Mesenchymal stem cell (in vitro differentiated cells and primary cell): ENCODE data around the gene RPL31.

ENCODE experiments used
- DNase-seq: peaks from one replicate; pipeline ENCODE4 v3.0.0-alpha.2; 2013
- H2AFZ ChIP-seq: one replicate; pipeline ENCODE4 v1.6.1; 2013; ENCODE audit warnings: low read depth, mild to moderate bottlenecking, control low read depth, inconsistent platforms, low read length, moderate library complexity
- H2AK5ac ChIP-seq: 2 replicates; pipeline ENCODE4 v1.6.1; 2013; ENCODE audit warnings: low read length, moderate library complexity, mild to moderate bottlenecking, inconsistent platforms; ENCODE audit not compliant: severe bottlenecking
- H2BK120ac ChIP-seq: one replicate; pipeline ENCODE4 v1.6.1; 2013; ENCODE audit warnings: low read depth, mild to moderate bottlenecking, inconsistent platforms, low read length, moderate library complexity
- H2BK12ac ChIP-seq, 2 experiments: one replicate each; pipeline ENCODE4 v1.6.1; 2013; ENCODE audit warnings: inconsistent platforms in 2 of 2, low read length in 2 of 2, mild to moderate bottlenecking in 2 of 2, moderate library complexity in 2 of 2, control low read depth in 1 of 2
- H2BK15ac ChIP-seq: one replicate; pipeline ENCODE4 v1.6.1; 2013; ENCODE audit warnings: mild to moderate bottlenecking, low read depth, inconsistent platforms; ENCODE audit not compliant: poor library complexity, severe bottlenecking
- H2BK5ac ChIP-seq: 2 replicates; pipeline ENCODE4 v1.6.1; 2013; ENCODE audit warnings: low read depth, mild to moderate bottlenecking, low read length, control low read depth, inconsistent platforms; ENCODE audit not compliant: poor library complexity, severe bottlenecking
- H3K14ac ChIP-seq, 2 experiments: one replicate each; pipeline ENCODE4 v1.6.1; 2013; ENCODE audit warnings: inconsistent platforms in 2 of 2, low read length in 2 of 2, control low read depth in 1 of 2, mild to moderate bottlenecking in 1 of 2, moderate library complexity in 1 of 2
- H3K18ac ChIP-seq, 2 experiments: one replicate each; pipeline ENCODE4 v1.6.1; 2013; ENCODE audit warnings: inconsistent platforms in 2 of 2, low read length in 2 of 2, control low read depth in 1 of 2, low read depth in 1 of 2, mild to moderate bottlenecking in 1 of 2
- H3K23ac ChIP-seq, 2 experiments: one replicate each; pipeline ENCODE4 v1.6.1; 2013; ENCODE audit warnings: inconsistent platforms in 2 of 2, low read length in 2 of 2, mild to moderate bottlenecking in 2 of 2, moderate library complexity in 2 of 2, control low read depth in 1 of 2
- H3K27ac ChIP-seq: 2 replicates; pipeline ENCODE4 v1.5.1; 2013; ENCODE audit warnings: mild to moderate bottlenecking, moderate library complexity, low read length, control low read depth, inconsistent platforms; ENCODE audit not compliant: poor library complexity, severe bottlenecking
- H3K27me3 ChIP-seq, 2 experiments: 2 replicates each; pipeline versions ENCODE4 v1.6.1 to v1.7.0; 2013; ENCODE audit warnings: low read length in 2 of 2, mild to moderate bottlenecking in 2 of 2, moderate library complexity in 2 of 2, control low read depth in 1 of 2, inconsistent platforms in 1 of 2; ENCODE audit not compliant: control insufficient read depth in 1 of 2, insufficient read depth in 1 of 2
- H3K36me3 ChIP-seq, 2 experiments: 2 replicates each; pipeline versions ENCODE4 v1.6.1 to v1.7.0; 2013; ENCODE audit warnings: low read length in 2 of 2, control low read depth in 1 of 2, inconsistent platforms in 1 of 2, low read depth in 1 of 2, mild to moderate bottlenecking in 1 of 2; ENCODE audit not compliant: insufficient read depth in 2 of 2, control insufficient read depth in 1 of 2
- H3K4ac ChIP-seq, 2 experiments: one replicate each; pipeline ENCODE4 v1.6.1; 2013; ENCODE audit warnings: inconsistent platforms in 2 of 2, low read length in 2 of 2, mild to moderate bottlenecking in 2 of 2, moderate library complexity in 2 of 2, control low read depth in 1 of 2, low read depth in 1 of 2
- H3K4me1 ChIP-seq: 2 replicates; pipeline ENCODE4 v1.6.1; 2013; ENCODE audit warnings: low read depth, low read length, control low read depth; ENCODE audit not compliant: control insufficient read depth, insufficient read depth
- H3K4me2 ChIP-seq: 2 replicates; pipeline ENCODE4 v1.6.1; 2013; ENCODE audit warnings: low read length, mild to moderate bottlenecking, inconsistent platforms; ENCODE audit not compliant: poor library complexity, severe bottlenecking
- H3K4me3 ChIP-seq, 2 experiments: 2 replicates each; pipeline versions ENCODE4 v1.5.1 to v1.7.0; 2013; ENCODE audit warnings: low read length in 2 of 2, mild to moderate bottlenecking in 2 of 2, control low read depth in 1 of 2, low read depth in 1 of 2; ENCODE audit not compliant: insufficient read depth in 1 of 2
- H3K79me1 ChIP-seq: replicated peaks from 2 replicates; pipeline ENCODE4 v1.6.1; 2013; ENCODE audit warnings: mild to moderate bottlenecking, control low read depth, low read length, inconsistent platforms; ENCODE audit not compliant: poor library complexity, severe bottlenecking
- H3K9ac ChIP-seq: 2 replicates; pipeline ENCODE4 v1.7.0; 2013; ENCODE audit warnings: mild to moderate bottlenecking, low read length, moderate library complexity
- H3K9me3 ChIP-seq: 2 replicates; pipeline ENCODE4 v1.7.0; 2013; ENCODE audit warnings: mild to moderate bottlenecking, low read length; ENCODE audit not compliant: control insufficient read depth
- H4K8ac ChIP-seq: one replicate; pipeline ENCODE4 v1.6.1; 2013; ENCODE audit warnings: inconsistent platforms, mild to moderate bottlenecking, low read length, moderate library complexity
- H4K91ac ChIP-seq: one replicate; pipeline ENCODE4 v1.6.1; 2013; ENCODE audit warnings: mild to moderate bottlenecking, low read length, inconsistent platforms
- WGBS: methylation state at CpG from one replicate; pipeline ENCODE4 v1.1.7; 2013; ENCODE audit warnings: mixed read lengths; 5-methylcytosine and 5-hydroxymethylcytosine counted together

Gene RPL31

GRCh38 chr2:101053117-101053516 is 51.0 kb downstream of the RPL31 start:
- 93% methylated on average over 3 of the region's 3 CpGs for WGBS
- H3K27ac ChIP-seq, result no peak overlapping the region
- DNase-seq, result no peak
- no peak overlapping the region for H3K9ac ChIP-seq
- no peak overlapping the region for H2AFZ ChIP-seq
- no peak overlapping the region for H2AK5ac ChIP-seq
- H4K91ac ChIP-seq, result no peak overlapping the region
- H3K18ac ChIP-seq, result no peak overlapping the region
- H3K23ac ChIP-seq, result no peak overlapping the region
- H3K14ac ChIP-seq, result no peak overlapping the region
- H3K27me3 ChIP-seq, result no peaks in the 10 kb centered on the region
- no peak overlapping the region for H3K4me2 ChIP-seq
- H2BK5ac ChIP-seq, result no peak overlapping the region
- H2BK12ac ChIP-seq, result no peak overlapping the region
- no peak overlapping the region for H3K4ac ChIP-seq
- H2BK120ac ChIP-seq, result no peak overlapping the region
- no peaks in the 10 kb centered on the region for H3K9me3 ChIP-seq
- no peaks in the 10 kb centered on the region for H3K79me1 ChIP-seq
- H3K4me1 ChIP-seq, result no peaks in the 10 kb centered on the region
- no peak overlapping the region for H2BK15ac ChIP-seq
- H3K36me3 ChIP-seq, result peaks cover 5 to 66% of the 10 kb centered on the region in 2 experiments
- no peak overlapping the region for H3K4me3 ChIP-seq
- no peak overlapping the region for H4K8ac ChIP-seq
